ENCODE measurements around the gene SIN3B. TPM values are rescaled to one million over a fixed set of nuclear protein-coding genes. Genes with fewer than 3 reads are reported as not detected.

SIN3B gene
- 10 to 100 TPM; 22.9 to 30.6 (median 24.8) TPM for total RNA-seq
- polyA plus RNA-seq, result 10 to 100 TPM; 13.9 to 37.7 TPM
- long read RNA-seq, donor 1, transcript SIN3B-209 (8 exons, 2,556 nt), result major isoform, 7 of 15 reads
- long read RNA-seq, donor 1, partial matches to known transcripts, result 6 of 15 reads
- long read RNA-seq, donor 1, other reads (novel, unspliced or antisense), result 2 of 15 reads
- long read RNA-seq, donor 2, transcript SIN3B-209 (8 exons, 2,556 nt), result major isoform, 8 of 10 reads
- long read RNA-seq, donor 2, partial matches to known transcripts, result 2 of 10 reads
- long read RNA-seq, donor 2, other reads (novel, unspliced or antisense), result 0 of 10 reads
- long read RNA-seq, donor 3, partial matches to known transcripts, result 14 of 16 reads
- long read RNA-seq, donor 3, other reads (novel, unspliced or antisense), result 0 of 16 reads

GRCh38 chr19:16829010-16829821 lies at the start of gene SIN3B:
TSS of gene SIN3B (plus strand) at chr19:16829398. CDS start at chr19:16829421, 23 bp downstream.
- Histone ChIP-seq H3K4me1 (peaks cover 12 to 52% (median 30%) of the 10 kb centered on the region in 9 donors), H3K9me3 (no peaks in the 10 kb centered on the region), H3K4me3 (peak within 1 kb of the TSS; percentile 59 to 87 (median 80)), H3K27me3 (peaks cover 0 to 5% (median 0%) of the 10 kb centered on the region in 7 donors), H3K27ac (peak within 1 kb of the TSS; percentile 72 to 89 (median 80)), H3K36me3 (peaks cover 0 to 38% (median 23%) of the 10 kb centered on the region in 9 donors)
- peak in 1 of 9 donors; percentile 8 for TF ChIP-seq CTCF (IDR thresholded peaks at IDR 0.05)
- WGBS, 2 donors, result 2 to 3% methylated on average over 44 to 63 of the region's 63 CpGs
- ATAC-seq (peak; percentile 83 to 95 (median 90)), DNase-seq (peak; percentile 82 to 88)
- intact Hi-C loops (cut with DNase I), result loop anchor here in 2 of 10 donors (5.0 kb wide), 2 partner anchors 57 to 68 kb away; no protein-coding TSS in a partner anchor

GRCh38 chr19:16779539-16780163 lies 49.5 kb upstream of the SIN3B start:
- no peaks in the 10 kb centered on the region for H3K9me3 ChIP-seq
- H3K4me3 ChIP-seq, result no peak overlapping the region
- no peak for ATAC-seq
- H3K4me1 ChIP-seq, result no peaks in the 10 kb centered on the region
- 45 to 54% methylated on average over 3 of the region's 3 CpGs for WGBS, 2 donors
- H3K36me3 ChIP-seq, result no peaks in the 10 kb centered on the region
- no peak overlapping the region for H3K27ac ChIP-seq
- intact Hi-C loops (cut with DNase I), result loop anchor here in 7 of 10 donors (2.0 to 10.0 kb wide), 6 partner anchors 55 to 505 kb away; partner anchors contain the start of genes ANKLE1 (in 3 of the 7) and F2RL3 (in 1 of the 7)
- TF ChIP-seq CTCF (IDR thresholded peaks at IDR 0.05), result no peak
- DNase-seq, result no peak
- H3K27me3 ChIP-seq, result peaks cover 0 to 17% (median 0%) of the 10 kb centered on the region in 7 donors

- intact Hi-C loops (cut with DNase I), result loop anchor here in 1 of 10 donors (5.0 kb wide), 1 partner anchor 385 kb away; no protein-coding TSS in a partner anchor
- Histone ChIP-seq H3K9me3 (no peaks in the 10 kb centered on the region), H3K27ac (no peak overlapping the region), H3K36me3 (no peaks in the 10 kb centered on the region), H3K27me3 (peaks cover 0 to 14% (median 0%) of the 10 kb centered on the region in 7 donors), H3K4me3 (no peak overlapping the region), H3K4me1 (no peaks in the 10 kb centered on the region)
- no peak for ATAC-seq
- 62 to 78% methylated on average over 1 of the region's 1 CpG for WGBS, 2 donors
- no peak for TF ChIP-seq CTCF (IDR thresholded peaks at IDR 0.05)
- no peak for DNase-seq
Observed at GRCh38 chr19:16782719-16783118, 46.5 kb upstream of the SIN3B start.

- H3K36me3 ChIP-seq, result peaks cover 0 to 5% (median 0%) of the 10 kb centered on the region in 9 donors
- no peaks in the 10 kb centered on the region for H3K4me1 ChIP-seq
- H3K4me3 ChIP-seq, result no peak overlapping the region
- intact Hi-C loops (cut with DNase I), result no loop called here
- H3K27me3 ChIP-seq, result no peaks in the 10 kb centered on the region
- TF ChIP-seq CTCF (IDR thresholded peaks at IDR 0.05), result no peak
- peaks cover 0 to 36% (median 19%) of the 10 kb centered on the region in 11 donors for H3K9me3 ChIP-seq
- H3K27ac ChIP-seq, result no peak overlapping the region
- 86 to 88% methylated on average over 2 of the region's 2 CpGs for WGBS, 2 donors
- DNase-seq (no peak), ATAC-seq (no peak)
Observed at GRCh38 chr19:16788479-16788878, 40.7 kb upstream of the SIN3B start.
